Keratinocyte (primary cell): ENCODE measurements around the gene ALK. TPM values are rescaled to one million over a fixed set of nuclear protein-coding genes. Genes with fewer than 3 reads are reported as not detected.

Source experiments
- DNase-seq: peaks from one replicate; pipeline ENCODE4 v3.0.0-alpha.2; 2011; ENCODE audit warnings: low read depth, missing footprints, low spot score
- FAIRE-seq: peaks from 2 replicates; lab custom pipeline; 2011; peaks lifted over from hg19 to GRCh38; lab: Jason Lieb, UNC
- H2AFZ ChIP-seq: 2 replicates; pipeline ENCODE4 v1.6.0; 2012; ENCODE audit warnings: low read length, control low read depth, inconsistent platforms; ENCODE audit not compliant: control insufficient read depth
- H3K27ac ChIP-seq: 2 replicates; pipeline ENCODE4 v1.5.1; 2011; ENCODE audit warnings: low read length; ENCODE audit not compliant: control insufficient read depth, insufficient read depth
- H3K27me3 ChIP-seq: 3 replicates; pipeline ENCODE4 v1.6.0; 2011; ENCODE audit warnings: low read length; ENCODE audit not compliant: control insufficient read depth, insufficient read depth; ENCODE audit errors: extremely low read depth
- H3K36me3 ChIP-seq, 2 experiments: 2 replicates in 1 of 2; 3 replicates in 1 of 2; pipeline ENCODE4 v1.5.1; 2011; ENCODE audit warnings: low read length in 2 of 2, mild to moderate bottlenecking in 1 of 2; ENCODE audit not compliant: control insufficient read depth in 2 of 2, insufficient read depth in 2 of 2; ENCODE audit errors: extremely low read depth in 1 of 2
- H3K4me1 ChIP-seq: 3 replicates; pipeline ENCODE4 v1.5.1; 2011; ENCODE audit warnings: low read length; ENCODE audit not compliant: control insufficient read depth, insufficient read depth; ENCODE audit errors: extremely low read depth
- H3K4me2 ChIP-seq: 3 replicates; pipeline ENCODE4 v1.6.0; 2011; ENCODE audit warnings: low read depth, low read length; ENCODE audit not compliant: control insufficient read depth, insufficient read depth; ENCODE audit errors: extremely low read depth
- H3K4me3 ChIP-seq, 3 experiments: fragments of 200-600 bp in 1 of 3; sonication (generic) in 1 of 3; 2 replicates in 2 of 3; 3 replicates in 1 of 3; pipeline ENCODE4 v1.5.1; 2011 to 2016; ENCODE audit warnings: low read length in 3 of 3, mild to moderate bottlenecking in 3 of 3, control low read depth in 2 of 3, inconsistent platforms in 1 of 3, low read depth in 1 of 3, mixed read lengths in 1 of 3, mixed run types in 1 of 3, moderate library complexity in 1 of 3; ENCODE audit not compliant: control insufficient read depth in 2 of 3, insufficient read depth in 2 of 3; ENCODE audit errors: extremely low read depth in 1 of 3
- H3K79me2 ChIP-seq: 2 replicates; pipeline ENCODE4 v1.6.0; 2012; ENCODE audit warnings: low read length; ENCODE audit not compliant: control insufficient read depth, insufficient read depth
- H3K9ac ChIP-seq: 3 replicates; pipeline ENCODE4 v1.6.0; 2011; ENCODE audit warnings: low read length; ENCODE audit not compliant: control insufficient read depth, insufficient read depth; ENCODE audit errors: extremely low read depth
- H3K9me1 ChIP-seq: 3 replicates; pipeline ENCODE4 v1.6.0; 2011; ENCODE audit warnings: low read length; ENCODE audit not compliant: control insufficient read depth, insufficient read depth; ENCODE audit errors: extremely low read depth
- H3K9me3 ChIP-seq: 2 replicates; pipeline ENCODE4 v1.5.1; 2012; ENCODE audit warnings: low read depth, low read length; ENCODE audit not compliant: control insufficient read depth
- H4K20me1 ChIP-seq: 3 replicates; pipeline ENCODE4 v1.6.0; 2011; ENCODE audit warnings: low read length; ENCODE audit not compliant: control insufficient read depth, insufficient read depth; ENCODE audit errors: extremely low read depth
- EZH2 ChIP-seq: IDR thresholded peaks from one replicate; pipeline ENCODE4 v1.6.1; 2012; ENCODE audit warnings: inconsistent platforms, mild to moderate bottlenecking, low read length, moderate library complexity
- dilution Hi-C: fragments of 300-500 bp; cut with MboI; formaldehyde crosslinking; loops from one replicate; pipeline ENCODE4 v1.7.0; 2020; ENCODE audit warnings: low sequenced_read_pairs; ENCODE audit not compliant: extremely low pct_ligation_motif_present
- polyA plus RNA-seq, 5 experiments: library from polyadenylated mRNA; depleted of rRNA in 3 of 5; stranded (reverse) in 3 of 5; stranded (forward) in 1 of 5; unstranded in 1 of 5; fragments of >200 nt; gene quantifications; 1 replicate in 1 of 5; 2 replicates in 3 of 5; 3 replicates in 1 of 5; pipeline versions ENCODE4 v1.2.1 to v1.2.3, GENCODE V29; 2011 to 2012; ENCODE audit warnings: missing spikeins in 2 of 5, low read depth in 1 of 5, low replicate concordance in 1 of 5
- TF ChIP-seq, protein P1 (sequence below), 3 experiments: IDR thresholded peaks in 1 of 3; conservative IDR thresholded peaks in 1 of 3; optimal IDR thresholded peaks in 1 of 3; 2 replicates in 2 of 3; 3 replicates in 1 of 3; pipeline versions ENCODE3 to v1.5.1; 2011; ENCODE audit warnings: low read length in 3 of 3, mild to moderate bottlenecking in 3 of 3, moderate library complexity in 2 of 3, control low read depth in 1 of 3, inconsistent platforms in 1 of 3; ENCODE audit not compliant: insufficient read depth in 2 of 3; ENCODE audit errors: extremely low read depth in 1 of 3

The ALK gene
- polyA plus RNA-seq, 1 donor (not counting 4 experiments of a cell fraction or from before 2014, with no cell fraction given), result not detected

DNA sequence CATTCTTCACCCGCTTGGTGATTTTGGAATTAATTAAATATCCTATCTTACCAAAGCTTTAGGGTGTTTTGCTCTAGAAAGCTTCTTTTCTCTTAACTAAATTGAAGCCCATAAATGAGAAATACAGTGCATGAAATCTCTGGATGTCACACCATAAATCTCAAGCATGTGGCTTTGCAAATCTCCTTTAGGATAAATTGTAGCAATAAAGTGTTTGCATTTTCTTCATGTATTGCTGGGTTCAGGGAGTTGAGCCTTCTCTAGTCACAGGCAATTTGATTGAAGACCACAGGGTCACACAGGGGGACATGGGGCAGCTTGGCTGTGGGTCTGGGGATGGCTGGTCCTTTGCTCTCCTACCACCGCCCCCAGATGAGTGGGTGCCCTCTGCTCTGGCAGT is 442.0 kb downstream of the ALK start:
- no peaks in the 10 kb centered on the region for H3K9me1 ChIP-seq
- H3K36me3 ChIP-seq, result no peaks in the 10 kb centered on the region
- H3K27me3 ChIP-seq, result peaks cover 6% of the 10 kb centered on the region
- no peak overlapping the region for H3K4me2 ChIP-seq
- no peaks in the 10 kb centered on the region for H3K4me1 ChIP-seq
- H3K9ac ChIP-seq, result no peak overlapping the region
- dilution Hi-C loops, result no loop called here
- H4K20me1 ChIP-seq, result no peaks in the 10 kb centered on the region
- TF ChIP-seq, protein P1, sequence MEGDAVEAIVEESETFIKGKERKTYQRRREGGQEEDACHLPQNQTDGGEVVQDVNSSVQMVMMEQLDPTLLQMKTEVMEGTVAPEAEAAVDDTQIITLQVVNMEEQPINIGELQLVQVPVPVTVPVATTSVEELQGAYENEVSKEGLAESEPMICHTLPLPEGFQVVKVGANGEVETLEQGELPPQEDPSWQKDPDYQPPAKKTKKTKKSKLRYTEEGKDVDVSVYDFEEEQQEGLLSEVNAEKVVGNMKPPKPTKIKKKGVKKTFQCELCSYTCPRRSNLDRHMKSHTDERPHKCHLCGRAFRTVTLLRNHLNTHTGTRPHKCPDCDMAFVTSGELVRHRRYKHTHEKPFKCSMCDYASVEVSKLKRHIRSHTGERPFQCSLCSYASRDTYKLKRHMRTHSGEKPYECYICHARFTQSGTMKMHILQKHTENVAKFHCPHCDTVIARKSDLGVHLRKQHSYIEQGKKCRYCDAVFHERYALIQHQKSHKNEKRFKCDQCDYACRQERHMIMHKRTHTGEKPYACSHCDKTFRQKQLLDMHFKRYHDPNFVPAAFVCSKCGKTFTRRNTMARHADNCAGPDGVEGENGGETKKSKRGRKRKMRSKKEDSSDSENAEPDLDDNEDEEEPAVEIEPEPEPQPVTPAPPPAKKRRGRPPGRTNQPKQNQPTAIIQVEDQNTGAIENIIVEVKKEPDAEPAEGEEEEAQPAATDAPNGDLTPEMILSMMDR (optimal IDR thresholded peaks at IDR 0.05 in 1 of 3, IDR thresholded peaks at IDR 0.05 in 1 of 3, conservative IDR thresholded peaks at IDR 0.05 in 1 of 3; ENCODE audit: extremely low read depth in 1 of 3, insufficient read depth in 2 of 3, low read length in 3 of 3), result no peak
- no peak for TF ChIP-seq EZH2
- no peak overlapping the region for H3K4me3 ChIP-seq
- H2AFZ ChIP-seq, result no peak overlapping the region
- no peaks in the 10 kb centered on the region for H3K79me2 ChIP-seq
- no peak overlapping the region for H3K27ac ChIP-seq
- no peaks in the 10 kb centered on the region for H3K9me3 ChIP-seq
- no peak for FAIRE-seq
- no peak for DNase-seq

DNA sequence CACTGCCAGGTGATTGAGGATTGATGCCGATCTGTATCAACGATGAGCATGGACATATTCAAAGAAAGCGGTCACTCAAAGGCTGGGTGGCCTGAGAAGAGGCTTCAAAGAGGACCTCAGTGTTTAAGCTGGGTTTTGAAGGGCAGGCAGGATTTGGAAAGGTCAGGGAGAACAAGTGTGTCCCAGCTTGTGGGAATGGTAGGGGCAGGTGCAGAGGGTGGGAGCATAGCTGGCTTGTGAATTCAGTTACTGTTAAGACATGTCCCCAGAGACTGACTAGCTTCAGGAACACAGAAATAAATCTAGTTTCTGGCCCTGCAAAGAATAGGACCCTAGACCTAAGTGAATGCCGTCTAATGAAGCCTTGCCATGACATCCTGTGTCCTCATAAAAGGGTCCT is 442.7 kb downstream of the ALK start:
- Histone ChIP-seq H3K4me1 (no peaks in the 10 kb centered on the region), H4K20me1 (no peaks in the 10 kb centered on the region), H3K79me2 (no peaks in the 10 kb centered on the region), H3K9ac (no peak overlapping the region), H2AFZ (no peak overlapping the region), H3K9me3 (no peaks in the 10 kb centered on the region), H3K9me1 (no peaks in the 10 kb centered on the region), H3K27me3 (peaks cover 6% of the 10 kb centered on the region), H3K4me3 (no peak overlapping the region), H3K27ac (no peak overlapping the region), H3K36me3 (no peaks in the 10 kb centered on the region), H3K4me2 (no peak overlapping the region)
- no peak for TF ChIP-seq EZH2
- TF ChIP-seq, protein P1 (optimal IDR thresholded peaks at IDR 0.05 in 1 of 3, IDR thresholded peaks at IDR 0.05 in 1 of 3, conservative IDR thresholded peaks at IDR 0.05 in 1 of 3; ENCODE audit: extremely low read depth in 1 of 3, insufficient read depth in 2 of 3, low read length in 3 of 3), result no peak
- dilution Hi-C loops, result no loop called here
- FAIRE-seq (no peak), DNase-seq (no peak)
